ENCODE results near the gene NQO1.

The NQO1 gene

DNA sequence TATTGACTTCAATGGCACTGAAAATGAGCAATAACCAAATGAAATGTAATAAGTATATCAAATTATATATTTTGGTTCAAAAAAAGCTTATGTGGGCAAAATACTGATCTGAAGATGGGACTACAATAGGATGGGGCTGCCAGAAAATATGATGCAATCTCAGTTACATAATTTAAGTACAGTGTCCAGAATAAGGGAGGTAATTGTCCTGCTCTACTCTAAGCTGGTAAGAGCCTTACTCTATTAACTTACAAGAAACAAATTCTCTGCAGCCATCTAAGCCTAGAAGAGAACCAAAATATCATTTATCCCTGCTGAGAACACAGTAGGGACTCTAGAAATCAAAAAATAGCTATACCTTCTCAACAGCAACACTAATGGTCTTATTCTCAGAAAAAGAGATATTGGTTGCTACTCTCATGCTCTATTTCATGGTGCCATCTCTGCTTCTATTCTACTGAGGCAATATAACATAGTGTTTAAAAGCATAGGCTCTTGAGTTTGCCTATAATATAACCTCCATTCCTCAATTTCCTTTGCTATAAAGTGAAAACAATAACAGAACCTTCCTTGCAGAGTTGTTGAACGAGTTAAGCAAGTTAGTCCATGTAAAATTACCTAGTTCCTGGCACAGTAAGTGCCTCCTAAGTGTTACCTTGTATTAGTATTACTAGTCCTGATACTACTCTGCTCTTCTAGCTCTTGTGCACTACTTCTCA lies 19.9 kb downstream of the NQO1 start:
- no peak for DNase-seq

DNA sequence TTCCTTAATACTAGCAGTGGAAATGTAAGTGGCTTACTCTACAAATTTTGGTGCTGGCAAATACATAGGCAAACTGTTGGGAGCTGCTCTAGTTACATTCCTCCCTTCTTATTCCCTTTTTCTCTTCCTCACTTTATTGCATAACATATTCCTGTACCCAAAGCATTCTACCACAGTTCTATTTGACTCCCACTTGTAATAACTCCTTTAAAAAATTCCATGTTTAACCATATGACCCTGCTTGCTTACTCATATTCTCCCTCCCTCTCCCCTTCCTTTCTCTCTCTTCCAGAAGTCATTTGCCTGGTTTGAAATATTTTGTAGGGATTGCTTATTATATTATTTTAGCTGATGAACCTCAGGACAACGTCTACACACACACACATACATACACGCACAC lies 22.7 kb downstream of the NQO1 start:
- DNase-seq, result no peak

DNA sequence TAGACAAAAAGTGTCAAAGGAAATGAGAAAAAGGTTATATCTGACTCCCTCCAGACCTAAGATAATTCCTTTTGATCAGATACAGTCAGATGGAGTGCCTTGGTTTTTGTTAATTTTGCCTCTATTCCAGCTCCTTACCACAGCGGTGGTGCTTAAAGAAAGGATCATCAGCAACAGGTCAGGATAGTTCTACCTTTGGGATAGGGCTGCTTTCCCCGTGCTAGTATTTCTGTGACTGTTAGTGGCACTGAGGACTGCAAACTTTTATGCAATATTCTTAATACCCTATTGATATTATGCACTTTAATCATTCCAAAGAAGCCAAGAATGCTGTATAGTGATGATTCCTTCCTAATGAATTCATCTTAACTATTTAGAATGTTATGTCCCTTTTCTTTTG lies 24.5 kb downstream of the NQO1 start:
- DNase-seq, result no peak

DNA sequence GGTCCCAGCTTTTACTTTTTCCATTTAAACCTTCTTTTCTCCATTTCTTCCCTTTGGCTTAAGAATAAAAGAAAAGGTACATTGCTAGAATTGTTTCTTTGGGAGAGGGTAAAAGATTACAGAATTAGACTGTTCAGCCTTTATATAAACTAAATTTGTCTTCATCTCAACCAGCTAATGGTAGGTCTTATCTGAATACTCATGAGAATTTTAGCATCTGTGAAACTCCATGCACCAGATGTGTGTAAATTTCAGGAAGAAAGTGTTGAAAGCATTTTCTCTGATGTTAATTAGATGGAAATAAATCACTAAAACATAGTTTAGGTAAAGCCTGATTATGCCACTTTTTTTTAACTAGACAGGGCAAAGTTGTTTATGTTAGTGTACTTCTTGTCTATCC lies 24.9 kb downstream of the NQO1 start:
- no peak for DNase-seq

DNA sequence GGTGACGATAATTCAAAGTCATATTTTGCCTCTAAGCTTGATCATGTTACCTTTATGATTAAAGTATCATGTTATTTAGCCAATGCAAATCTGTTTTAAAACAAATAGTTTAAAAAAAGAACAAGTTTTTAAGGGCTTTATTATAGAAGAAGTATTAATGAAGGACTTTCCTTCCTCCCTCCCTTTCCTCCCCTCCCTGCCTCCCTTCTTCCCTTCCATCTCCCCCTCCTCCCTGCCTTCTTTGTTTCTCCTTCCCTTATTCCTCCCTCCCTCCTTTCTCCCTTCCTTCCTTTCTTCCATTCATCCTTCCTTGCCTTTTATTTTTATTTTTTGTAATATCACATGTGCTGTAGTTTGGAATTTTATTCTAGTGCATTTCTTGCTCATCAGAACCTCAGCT lies 26.4 kb downstream of the NQO1 start:
- no peak for DNase-seq

DNA sequence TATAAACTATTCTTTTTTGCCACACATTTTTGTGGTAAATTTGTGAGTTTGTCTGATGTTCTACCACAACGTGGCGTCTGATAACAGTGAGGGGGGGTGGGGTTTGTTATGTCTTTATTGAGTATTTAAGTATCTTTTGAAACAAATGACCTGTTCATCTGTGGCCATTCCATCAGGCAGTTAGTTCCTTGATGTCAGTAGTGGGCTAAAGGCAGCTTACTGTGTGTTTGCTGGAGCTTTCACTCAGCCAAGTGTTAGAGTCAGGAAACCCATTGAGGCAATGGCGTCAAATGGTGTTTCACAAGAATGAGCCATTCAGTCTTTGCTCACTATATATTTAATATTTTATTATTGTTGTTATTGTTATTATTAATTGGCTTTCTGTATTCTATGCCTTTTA lies 28.0 kb downstream of the NQO1 start:
- DNase-seq, result no peak

DNA sequence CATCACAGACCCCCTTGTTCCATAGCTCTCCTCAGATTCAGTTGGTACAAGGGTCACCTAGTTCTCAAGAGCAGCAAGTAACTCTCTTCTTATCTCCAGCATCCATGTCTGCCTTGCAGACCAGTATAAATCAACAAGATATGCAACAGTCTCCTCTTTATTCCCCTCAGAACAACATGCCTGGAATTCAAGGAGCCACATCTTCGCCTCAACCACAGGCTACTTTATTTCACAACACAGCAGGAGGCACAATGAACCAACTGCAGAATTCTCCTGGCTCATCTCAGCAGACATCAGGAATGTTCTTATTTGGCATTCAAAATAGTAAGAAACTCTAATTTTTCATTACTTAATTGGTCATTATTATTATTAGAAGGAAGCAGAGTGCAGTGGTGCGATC lies 32.4 kb downstream of the NQO1 start:
- no peak for DNase-seq

DNA sequence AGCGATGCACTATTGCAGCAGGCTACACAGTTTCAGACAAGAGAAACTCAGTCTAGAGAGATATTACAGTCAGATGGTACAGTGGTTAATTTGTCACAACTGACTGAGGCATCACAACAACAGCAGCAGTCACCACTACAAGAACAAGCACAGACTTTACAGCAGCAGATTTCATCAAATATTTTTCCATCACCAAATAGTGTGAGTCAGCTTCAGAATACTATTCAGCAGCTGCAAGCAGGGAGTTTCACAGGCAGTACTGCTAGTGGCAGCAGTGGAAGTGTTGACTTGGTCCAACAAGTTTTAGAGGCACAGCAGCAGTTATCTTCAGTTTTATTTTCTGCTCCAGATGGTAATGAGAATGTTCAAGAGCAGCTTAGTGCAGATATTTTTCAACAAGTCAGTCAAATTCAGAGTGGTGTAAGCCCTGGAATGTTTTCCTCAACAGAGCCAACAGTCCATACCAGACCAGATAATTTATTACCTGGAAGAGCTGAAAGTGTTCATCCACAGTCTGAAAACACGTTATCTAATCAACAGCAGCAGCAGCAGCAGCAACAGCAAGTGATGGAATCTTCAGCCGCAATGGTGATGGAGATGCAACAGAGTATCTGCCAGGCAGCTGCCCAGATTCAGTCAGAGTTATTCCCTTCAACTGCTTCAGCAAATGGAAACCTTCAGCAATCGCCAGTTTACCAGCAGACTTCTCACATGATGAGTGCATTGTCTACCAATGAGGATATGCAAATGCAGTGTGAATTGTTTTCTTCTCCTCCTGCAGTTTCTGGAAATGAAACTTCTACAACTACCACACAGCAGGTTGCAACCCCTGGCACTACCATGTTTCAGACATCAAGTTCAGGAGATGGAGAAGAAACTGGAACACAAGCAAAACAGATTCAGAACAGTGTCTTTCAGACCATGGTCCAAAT lies 34.1 kb downstream of the NQO1 start:
- DNase-seq, result no peak

DNA sequence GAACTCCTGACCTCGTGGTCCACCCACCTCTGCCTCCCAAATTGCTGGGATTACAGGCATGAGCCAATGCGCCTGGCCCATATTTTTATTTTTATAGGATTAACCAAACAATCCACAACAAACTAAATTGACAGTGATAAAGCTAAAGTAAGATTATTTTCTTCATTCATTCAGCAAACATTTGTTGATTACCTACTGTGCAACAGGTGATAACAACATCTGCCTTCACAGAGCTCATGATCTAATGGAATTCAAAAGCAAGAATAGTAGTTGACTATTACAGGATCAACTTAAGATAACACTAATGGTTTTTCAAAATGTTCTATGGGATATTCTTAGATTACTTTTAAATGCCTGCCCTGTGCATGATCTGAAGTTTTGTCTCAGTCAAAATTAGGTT lies 37.8 kb downstream of the NQO1 start:
- DNase-seq, result no peak

DNA sequence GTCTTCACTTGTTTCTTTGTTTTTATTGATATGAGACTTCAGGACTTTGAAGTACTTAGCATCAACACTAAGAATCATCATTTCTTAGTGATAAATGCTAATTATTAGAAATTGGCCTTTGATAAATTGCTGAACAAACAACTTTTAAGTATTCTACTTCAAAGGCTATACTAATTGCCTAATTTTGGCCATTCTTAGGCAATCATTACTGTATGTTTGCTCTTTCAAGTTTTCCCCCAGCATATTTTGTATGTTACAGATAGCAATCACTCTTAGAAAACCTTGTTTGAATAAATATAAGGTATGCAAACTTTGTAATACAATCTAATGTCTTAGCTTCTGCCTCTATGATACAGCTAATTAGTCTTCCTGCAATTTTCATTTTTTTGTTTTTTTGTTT lies 46.0 kb downstream of the NQO1 start:
- no peak for DNase-seq

DNA sequence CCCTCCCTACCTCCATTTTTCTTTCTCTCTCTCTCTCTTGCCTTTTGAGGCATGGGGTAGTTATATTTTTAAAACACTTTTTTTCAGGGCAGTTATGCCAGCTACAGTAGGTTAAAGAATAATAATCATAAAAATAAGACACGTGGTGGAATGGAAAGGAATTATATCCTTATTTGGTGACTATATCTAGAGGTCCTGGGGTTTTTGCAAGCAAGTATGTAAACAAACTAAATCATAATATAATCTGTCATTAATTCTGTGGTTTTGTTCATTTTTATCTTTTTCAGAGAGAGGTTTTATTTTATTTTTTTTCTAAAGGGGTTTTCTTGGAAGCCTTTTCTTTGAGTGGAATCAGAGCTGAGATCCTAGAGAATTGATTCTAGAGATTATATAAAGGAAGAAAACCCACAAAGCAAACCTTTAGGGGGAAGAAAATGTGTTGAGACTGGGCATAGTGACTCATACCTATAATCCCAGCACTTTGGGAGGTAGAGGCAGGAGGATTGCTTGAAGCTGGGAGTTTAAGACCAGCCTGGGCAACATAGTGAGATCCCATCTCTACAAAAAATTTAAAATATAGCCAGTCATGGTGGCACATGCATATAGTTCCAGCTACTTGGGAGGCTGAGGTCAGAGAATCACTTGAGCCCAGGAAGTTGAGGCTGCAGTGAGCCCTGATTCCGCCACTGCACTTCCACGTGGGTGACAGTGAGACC lies 53.2 kb downstream of the NQO1 start:
- DNase-seq, result no peak

DNA sequence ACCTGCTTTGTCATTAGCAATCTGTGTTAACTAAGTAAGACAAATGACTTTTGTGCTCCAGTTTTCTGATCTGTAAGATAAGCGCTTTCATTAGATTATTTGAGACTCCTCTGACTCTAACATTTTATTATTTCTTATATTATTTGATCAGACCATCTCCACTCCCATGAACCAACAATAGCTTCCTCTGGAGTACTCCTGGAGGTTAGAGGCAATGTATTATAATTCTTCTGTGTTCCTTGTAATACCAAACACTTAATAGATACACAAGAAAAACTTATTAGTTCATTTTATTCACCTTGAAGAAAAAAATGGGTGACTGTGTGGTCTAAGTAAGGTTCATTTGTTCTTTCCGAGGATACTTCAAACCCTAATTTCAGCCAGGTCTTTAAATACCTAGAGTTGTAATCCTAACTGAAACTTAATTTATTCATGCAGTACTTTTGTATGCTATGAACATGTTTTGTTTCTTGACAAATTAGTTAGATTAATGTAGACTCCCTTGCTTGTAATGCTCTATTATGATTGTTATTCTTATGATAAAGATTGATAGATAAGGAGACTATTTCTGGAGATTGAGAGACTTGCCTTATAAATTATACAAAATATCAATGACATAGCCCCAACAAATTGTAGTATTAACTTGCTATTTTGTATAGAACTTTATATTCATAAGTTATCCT lies 53.9 kb downstream of the NQO1 start:
- no peak for DNase-seq

DNA sequence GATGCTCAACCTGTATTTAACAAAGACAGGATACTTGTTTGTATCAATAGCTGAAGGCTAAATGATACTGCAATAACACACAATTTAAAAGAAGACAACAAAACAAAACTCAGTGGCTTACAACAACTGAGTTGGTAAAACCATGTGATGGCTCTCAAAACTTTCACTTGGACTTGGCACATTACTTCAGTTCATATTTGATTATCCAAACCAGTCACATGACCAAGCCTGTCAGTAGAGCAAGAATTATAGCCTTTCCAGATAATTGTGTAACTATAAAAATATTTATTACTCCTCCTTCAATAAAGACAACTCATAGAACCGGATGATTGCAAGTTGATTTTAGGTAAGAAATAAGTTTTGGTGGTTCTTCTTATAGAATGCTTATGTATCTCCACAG lies 56.8 kb downstream of the NQO1 start:
- no peak for DNase-seq

DNA sequence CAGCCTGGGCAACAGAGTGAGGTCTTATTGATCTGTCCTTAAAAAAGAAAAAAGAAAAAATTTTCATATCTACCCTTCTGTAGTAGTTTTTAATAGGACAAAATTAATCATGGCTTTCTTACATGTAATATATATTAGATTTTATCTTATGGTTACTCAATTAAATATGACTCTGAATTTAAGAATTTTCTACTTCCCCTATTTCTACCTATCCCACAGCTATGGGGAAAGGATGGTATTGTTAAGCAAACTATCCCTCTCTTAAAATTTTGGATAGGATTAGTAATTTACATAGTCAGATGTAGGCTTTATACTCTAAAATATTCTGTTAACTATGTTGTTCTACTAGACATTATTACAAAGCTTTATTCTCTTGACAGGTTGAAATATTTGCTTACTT lies 62.5 kb downstream of the NQO1 start:
- no peak for DNase-seq

DNA sequence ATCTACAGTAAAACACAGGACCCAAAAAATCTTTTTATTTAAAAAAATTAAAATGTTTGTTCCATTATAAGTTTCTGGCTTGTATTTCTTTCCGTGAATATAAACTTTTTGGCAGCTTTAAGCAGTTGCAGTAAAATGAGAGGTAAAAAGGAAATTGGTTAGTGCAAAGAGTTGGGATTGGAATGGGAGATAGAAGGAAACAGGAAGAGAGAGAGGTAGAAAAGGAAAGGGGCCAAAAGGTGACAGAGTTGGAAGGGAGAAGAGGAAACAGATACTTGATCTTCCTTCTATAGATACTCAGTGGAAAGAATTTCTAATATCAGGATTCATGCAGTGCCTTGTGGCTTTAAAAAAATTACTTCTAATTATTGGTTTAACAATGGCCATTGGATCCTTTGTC lies 63.5 kb downstream of the NQO1 start:
- DNase-seq, result no peak

DNA sequence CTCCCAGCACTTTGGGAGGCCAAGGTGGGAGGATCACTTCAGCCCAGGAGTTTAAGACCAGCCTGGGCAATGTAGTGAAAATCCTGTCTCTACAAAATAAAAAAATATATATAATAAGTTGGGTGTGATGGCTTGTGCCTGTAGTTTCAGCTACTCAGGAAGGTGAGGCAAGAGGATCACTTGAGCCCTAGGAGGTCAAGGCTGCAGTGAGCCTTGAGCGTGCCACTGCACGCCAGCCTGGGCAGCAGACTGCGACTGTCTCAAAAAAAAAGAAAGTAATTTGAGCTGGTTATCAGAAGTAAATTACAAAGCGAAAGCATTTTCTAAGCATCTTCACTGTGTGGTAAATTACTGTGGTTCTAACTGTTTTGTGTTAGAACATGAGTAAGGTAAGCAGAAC lies 66.2 kb downstream of the NQO1 start:
- no peak for DNase-seq

Data from activated CD4-positive, alpha-beta T cell treated with anti-CD3 and anti-CD28 coated beads, Interleukin-2, amount 50 U/mL, for 48 hours (primary cell).